Psoas muscle (tissue), 8 donors: Measurements from ENCODE around the gene EDIL3. TPM values are rescaled to one million over a fixed set of nuclear protein-coding genes. Genes with fewer than 3 reads are reported as not detected.

Experiments used
- ATAC-seq, 4 donors: fragments of 200-7000 bp; cut with Tn5 transposase; one replicate each; pipeline ENCODE4 v1.9.1; 2020; ENCODE audit warnings: moderate library complexity in 3 of 4, mild to moderate bottlenecking in 2 of 4
- DNase-seq, 2 donors: peaks; one replicate each; pipeline ENCODE4 v3.0.0-alpha.2; 2020
- H3K27ac ChIP-seq: fragments of 200-600 bp; one replicate; pipeline ENCODE4 v1.8.0; 2022
- H3K27me3 ChIP-seq, 3 donors: fragments of 200-600 bp in 1 of 3; one replicate each; pipeline versions ENCODE4 v1.6.1 to v1.8.0; 2013 to 2022; ENCODE audit warnings: low read length in 2 of 3, mild to moderate bottlenecking in 2 of 3, moderate library complexity in 1 of 3; ENCODE audit not compliant: insufficient read depth in 3 of 3
- H3K36me3 ChIP-seq, 2 donors: fragments of 200-600 bp in 1 of 2; one replicate each; pipeline versions ENCODE4 v1.6.1 to v1.8.0; 2013 to 2022; ENCODE audit warnings: low read depth in 1 of 2, mild to moderate bottlenecking in 1 of 2, moderate library complexity in 1 of 2; ENCODE audit not compliant: insufficient read depth in 1 of 2
- H3K4me1 ChIP-seq: fragments of 200-600 bp; one replicate; pipeline ENCODE4 v1.8.0; 2022
- H3K4me3 ChIP-seq: fragments of 200-600 bp; one replicate; pipeline ENCODE4 v1.8.0; 2022; ENCODE audit warnings: mild to moderate bottlenecking
- H3K9me3 ChIP-seq: fragments of 200-600 bp; one replicate; pipeline ENCODE4 v1.8.0; 2022
- WGBS, 3 donors: extraction: QIAGEN DNeasy Blood & Tissue Kit; methylation state at CpG; one replicate each; pipeline versions ENCODE4 v1.1.6 to v1.1.7; 2013; 5-methylcytosine and 5-hydroxymethylcytosine counted together
- intact Hi-C, 2 donors: fragments of 100-400 bp; cut with DNase I; formaldehyde crosslinking; loops; one replicate each; pipeline versions ENCODE4 v1.11.0 to v1.14.2; 2022
- polyA plus RNA-seq, 3 donors: library from polyadenylated mRNA; stranded (reverse); fragments of 200-250 nt; gene quantifications; one replicate each; pipeline ENCODE4 v1.2.3, GENCODE V29; 2013
- total RNA-seq, 4 donors: library from RNA; stranded (reverse); fragmentation: NEBNext Ultra II Directional in 2 of 4; extraction: Animal tissue kit (Norgen Biotek cat#: 25700) in 2 of 4; gene quantifications; one replicate each; pipeline versions ENCODE4 v1.2.1 to v1.2.4, GENCODE V29; 2021 to 2023
- TF ChIP-seq, protein P1 (sequence below): fragments of 200-600 bp; IDR thresholded peaks from one replicate; pipeline ENCODE4 v1.8.0; 2022; ENCODE audit warnings: antibody characterized with exemption
- donor health status: healthy with polysubstance abuse.
- donor health status: DM: no; HTN: no; CAD: no; lungs with moderate emphysema.
- donor health status: Bipolar disorder and iron deficiency.
- donor health status: healthy.
- donor health status: DM: yes; HTN: yes; CAD: no.
- donor health status: DM: no; HTN: no; CAD: no.
- donor health status: DM: no; HTN: no; CAD: no.
- donor health status: DM: yes; HTN: yes; CAD: no.

EDIL3 gene
- total and polyA plus RNA-seq, 7 donors = 0.11 to 0.91 (median 0.34) TPM

DNA sequence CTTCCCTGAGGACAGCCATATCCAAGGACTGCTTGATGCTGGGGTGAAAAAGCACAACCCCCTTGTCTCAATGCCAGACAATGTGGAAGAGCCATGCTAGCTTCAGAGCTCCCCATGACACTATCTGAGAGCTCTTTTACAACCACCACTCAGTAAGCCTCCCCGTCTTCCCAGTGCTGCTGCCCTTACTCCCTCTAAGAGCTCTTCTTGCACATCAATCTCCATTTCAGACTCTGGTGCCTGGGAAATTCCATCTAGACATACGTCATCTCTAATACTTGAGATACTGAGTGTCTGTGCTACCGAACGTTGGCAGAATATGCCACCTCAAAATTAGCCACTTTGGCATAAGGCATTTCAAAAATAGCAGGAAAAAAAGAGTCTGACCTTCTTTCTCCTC, 94.5 kb downstream of the EDIL3 start:
- Histone ChIP-seq H3K27ac (no peak overlapping the region), H3K4me1 (no peaks in the 10 kb centered on the region), H3K9me3 (no peaks in the 10 kb centered on the region), H3K27me3 (no peaks in the 10 kb centered on the region), H3K36me3 (no peaks in the 10 kb centered on the region), H3K4me3 (no peak overlapping the region)
- DNase-seq = no peak
- WGBS, 3 donors = 41 to 54% (median 51%) methylated on average over 4 of the region's 4 CpGs
- no peak for ATAC-seq
- TF ChIP-seq, protein P1, sequence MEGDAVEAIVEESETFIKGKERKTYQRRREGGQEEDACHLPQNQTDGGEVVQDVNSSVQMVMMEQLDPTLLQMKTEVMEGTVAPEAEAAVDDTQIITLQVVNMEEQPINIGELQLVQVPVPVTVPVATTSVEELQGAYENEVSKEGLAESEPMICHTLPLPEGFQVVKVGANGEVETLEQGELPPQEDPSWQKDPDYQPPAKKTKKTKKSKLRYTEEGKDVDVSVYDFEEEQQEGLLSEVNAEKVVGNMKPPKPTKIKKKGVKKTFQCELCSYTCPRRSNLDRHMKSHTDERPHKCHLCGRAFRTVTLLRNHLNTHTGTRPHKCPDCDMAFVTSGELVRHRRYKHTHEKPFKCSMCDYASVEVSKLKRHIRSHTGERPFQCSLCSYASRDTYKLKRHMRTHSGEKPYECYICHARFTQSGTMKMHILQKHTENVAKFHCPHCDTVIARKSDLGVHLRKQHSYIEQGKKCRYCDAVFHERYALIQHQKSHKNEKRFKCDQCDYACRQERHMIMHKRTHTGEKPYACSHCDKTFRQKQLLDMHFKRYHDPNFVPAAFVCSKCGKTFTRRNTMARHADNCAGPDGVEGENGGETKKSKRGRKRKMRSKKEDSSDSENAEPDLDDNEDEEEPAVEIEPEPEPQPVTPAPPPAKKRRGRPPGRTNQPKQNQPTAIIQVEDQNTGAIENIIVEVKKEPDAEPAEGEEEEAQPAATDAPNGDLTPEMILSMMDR = no peak
- intact Hi-C loops = no loop called here

DNA sequence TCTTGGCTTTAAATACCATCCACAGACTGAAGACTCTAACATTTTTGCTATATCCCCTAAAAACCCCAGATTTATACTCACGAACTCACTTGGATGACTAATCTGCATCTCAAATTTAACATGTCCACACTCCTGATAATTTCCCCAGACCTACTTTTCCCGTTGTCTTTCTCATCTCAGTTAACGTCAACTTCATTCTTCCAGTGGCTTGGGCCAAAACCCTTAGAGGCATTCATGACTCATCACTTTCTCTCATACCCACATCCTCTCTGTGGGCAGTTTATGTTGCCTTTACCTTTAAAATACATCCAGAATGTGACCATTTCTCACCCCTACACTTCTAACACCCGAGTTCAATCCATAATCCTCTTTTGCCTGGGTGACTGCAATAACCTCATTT, 96.7 kb downstream of the EDIL3 start:
- Histone ChIP-seq H3K9me3 (no peaks in the 10 kb centered on the region), H3K36me3 (no peaks in the 10 kb centered on the region), H3K27ac (no peak overlapping the region), H3K27me3 (peaks cover 0 to 2% (median 0%) of the 10 kb centered on the region in 3 donors), H3K4me1 (no peaks in the 10 kb centered on the region), H3K4me3 (no peak overlapping the region)
- ATAC-seq (no peak), DNase-seq (no peak)
- 65 to 72% (median 69%) methylated on average over 4 of the region's 4 CpGs for WGBS, 3 donors
- intact Hi-C loops = no loop called here
- TF ChIP-seq, protein P1 = no peak

DNA sequence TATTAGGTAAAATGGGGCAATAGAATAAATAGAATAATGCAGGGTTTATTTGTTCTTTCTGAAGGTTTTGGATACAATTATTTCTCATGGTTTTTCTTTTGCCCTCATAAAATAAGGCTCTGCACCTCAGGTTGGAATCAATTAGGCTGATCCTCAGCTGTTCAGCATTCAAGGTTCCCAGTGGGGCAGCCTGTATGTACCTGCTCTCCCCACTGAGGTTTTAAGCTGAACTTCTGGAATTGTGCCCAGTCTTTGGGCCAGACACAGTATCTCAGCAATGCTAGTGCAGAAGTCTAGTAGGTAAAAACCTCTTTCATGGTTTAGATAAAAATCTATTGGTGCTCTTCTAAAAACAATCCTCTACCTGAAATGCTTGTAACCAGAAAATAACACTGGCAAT, 98.0 kb downstream of the EDIL3 start:
- intact Hi-C loops = no loop called here
- no peaks in the 10 kb centered on the region for H3K4me1 ChIP-seq
- no peaks in the 10 kb centered on the region for H3K9me3 ChIP-seq
- DNase-seq (no peak), ATAC-seq (no peak)
- H3K27me3 ChIP-seq = peaks cover 0 to 2% (median 0%) of the 10 kb centered on the region in 3 donors
- no peak overlapping the region for H3K4me3 ChIP-seq
- H3K36me3 ChIP-seq = no peaks in the 10 kb centered on the region
- TF ChIP-seq, protein P1 = no peak
- H3K27ac ChIP-seq = no peak overlapping the region

DNA sequence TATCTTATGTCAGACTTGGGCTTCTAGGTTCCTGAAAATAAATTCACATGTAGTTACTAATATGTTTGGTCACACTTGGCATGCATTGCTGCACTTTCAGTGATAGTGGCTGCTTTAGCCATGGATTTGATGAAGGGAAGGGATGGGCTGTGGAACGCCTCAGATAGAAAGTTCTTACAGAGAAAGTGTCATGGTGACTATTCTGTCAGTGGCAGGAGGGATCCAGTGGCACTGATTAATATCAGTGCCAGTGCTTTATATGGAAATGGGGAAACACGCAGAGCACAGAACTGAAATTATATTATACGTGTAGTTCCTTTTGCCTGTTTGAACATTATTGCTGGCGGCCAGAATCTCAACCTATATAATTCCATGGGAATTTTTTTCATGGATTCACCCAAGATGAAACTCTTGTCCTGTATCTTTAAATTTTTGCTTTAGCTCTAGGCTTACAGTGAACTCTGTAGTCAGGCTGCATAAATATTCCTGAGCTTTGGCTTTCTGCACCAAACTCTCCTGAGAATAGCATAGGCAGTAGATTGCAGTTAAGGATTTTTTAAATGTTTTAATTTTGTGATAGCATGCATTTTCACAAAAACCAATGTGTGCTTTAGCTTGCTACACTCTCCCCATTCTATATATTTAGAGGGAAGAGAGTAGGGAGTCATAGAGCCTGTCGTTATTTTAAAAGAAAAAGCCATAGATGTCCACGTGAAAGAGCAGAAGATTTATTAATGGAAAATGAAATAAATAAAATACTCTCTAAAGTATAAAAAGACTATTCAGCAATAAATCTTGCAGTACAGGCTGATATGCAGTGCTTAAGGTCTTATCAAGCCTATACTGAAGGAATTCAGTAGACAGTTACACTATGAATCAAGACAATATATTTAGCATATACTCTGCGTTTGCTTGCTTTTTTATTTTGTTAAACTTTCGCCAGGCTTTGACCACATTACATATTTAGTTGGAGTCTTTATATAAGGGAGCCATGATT, 98.7 kb downstream of the EDIL3 start:
- intact Hi-C loops = no loop called here
- DNase-seq = no peak
- Histone ChIP-seq H3K9me3 (no peaks in the 10 kb centered on the region), H3K36me3 (no peaks in the 10 kb centered on the region), H3K27me3 (peaks cover 0 to 2% (median 0%) of the 10 kb centered on the region in 3 donors), H3K4me3 (no peak overlapping the region), H3K4me1 (no peaks in the 10 kb centered on the region), H3K27ac (no peak overlapping the region)
- TF ChIP-seq, protein P1 = no peak
- ATAC-seq = no peak
- WGBS, 3 donors = 46 to 52% (median 50%) methylated on average over 8 of the region's 8 CpGs
